Activated T-helper 9 cell treated with anti-CD3 and anti-CD28 coated beads, Interleukin-2, amount 50 U/mL, for 16 hours (primary cell): Measurements from ENCODE around the gene F7.
"Not testable (repeated sequence)": the region's sequence is repeated elsewhere in the genome, so short reads cannot be mapped to it uniquely, and the experiment has no call there.

ENCODE experiments used
- DNase-seq: peaks from one replicate; pipeline ENCODE4 v3.0.0-alpha.2; 2020; ENCODE audit warnings: low read depth

The F7 gene

DNA sequence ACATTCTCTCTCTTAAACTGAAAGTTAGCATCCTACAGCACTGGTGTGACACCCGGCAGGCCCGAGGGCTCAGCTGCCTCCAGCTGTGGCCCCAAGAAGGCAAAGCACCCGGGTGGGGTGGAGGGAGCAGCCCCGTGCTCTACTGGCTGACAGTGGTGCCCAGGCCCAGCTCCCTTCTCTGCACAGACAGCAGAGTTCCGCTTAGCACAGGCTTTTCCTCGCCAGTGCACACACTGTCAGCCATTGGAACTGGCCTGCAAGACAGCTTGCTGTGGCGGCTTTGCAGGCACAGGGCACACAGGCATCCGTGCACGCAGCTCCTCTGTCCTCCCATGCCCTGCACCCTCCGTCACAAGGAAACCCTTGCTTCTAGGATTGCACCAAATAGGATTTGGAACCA is 3.3 kb upstream of the F7 start:
- DNase-seq: not testable (repeated sequence)

GRCh38 chr13:113102727-113103126 is 2.9 kb upstream of the F7 start:
- no peak for DNase-seq

DNA sequence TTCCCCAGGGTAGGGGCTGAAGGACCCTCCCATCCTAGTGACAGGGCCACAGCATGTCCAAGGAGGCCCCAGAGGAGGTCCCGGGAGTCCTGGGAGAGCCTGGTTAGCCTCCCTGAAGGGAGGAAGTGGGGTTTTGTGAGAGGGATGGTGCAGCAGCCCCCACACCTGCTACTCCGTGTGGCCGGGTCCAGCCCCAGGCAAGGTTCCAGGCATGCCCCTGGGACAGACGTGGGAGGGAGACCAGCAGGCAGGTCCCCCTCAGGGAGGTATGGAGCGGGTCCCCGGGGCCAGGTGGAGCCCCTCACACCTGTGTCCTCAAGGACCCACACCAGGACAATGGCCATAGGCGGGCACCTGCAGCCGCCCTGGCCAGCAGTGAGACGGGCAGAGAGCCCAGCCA is 1.9 kb upstream of the F7 start:
- no peak for DNase-seq

- DNase-seq: no peak
Measured at GRCh38 chr13:113105921-113106452, 396 bp downstream of the F7 start.

DNA sequence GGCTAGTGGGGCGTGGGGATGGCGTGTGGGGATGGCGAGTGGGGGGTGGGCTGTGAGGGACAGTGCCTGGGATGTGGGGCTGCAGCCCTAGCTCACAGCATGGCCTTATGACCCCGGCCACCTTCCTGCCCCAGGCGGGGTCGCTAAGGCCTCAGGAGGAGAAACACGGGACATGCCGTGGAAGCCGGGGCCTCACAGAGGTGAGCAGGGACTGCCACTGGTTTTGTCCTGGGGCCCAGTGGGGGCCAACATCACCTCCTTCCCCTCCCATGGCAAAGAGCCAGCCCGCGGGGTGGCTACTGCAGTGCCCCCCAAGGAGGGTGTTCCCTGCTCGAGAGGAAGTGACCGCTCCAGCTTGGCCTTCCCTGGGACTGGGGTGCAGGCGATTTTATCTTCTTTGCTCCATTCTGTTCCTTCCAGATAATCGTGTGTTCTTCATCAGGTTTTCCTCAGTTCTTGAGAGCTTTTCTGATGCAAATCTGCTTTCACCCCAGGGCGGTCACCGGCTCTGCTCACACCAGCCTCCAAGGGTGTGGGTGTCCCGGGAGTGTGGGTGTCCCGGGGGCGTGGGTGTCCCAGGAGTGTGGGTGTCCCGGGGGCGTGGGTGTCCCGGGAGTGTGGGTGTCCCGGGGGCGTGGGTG is 1.2 kb downstream of the F7 start:
- no peak for DNase-seq

DNA sequence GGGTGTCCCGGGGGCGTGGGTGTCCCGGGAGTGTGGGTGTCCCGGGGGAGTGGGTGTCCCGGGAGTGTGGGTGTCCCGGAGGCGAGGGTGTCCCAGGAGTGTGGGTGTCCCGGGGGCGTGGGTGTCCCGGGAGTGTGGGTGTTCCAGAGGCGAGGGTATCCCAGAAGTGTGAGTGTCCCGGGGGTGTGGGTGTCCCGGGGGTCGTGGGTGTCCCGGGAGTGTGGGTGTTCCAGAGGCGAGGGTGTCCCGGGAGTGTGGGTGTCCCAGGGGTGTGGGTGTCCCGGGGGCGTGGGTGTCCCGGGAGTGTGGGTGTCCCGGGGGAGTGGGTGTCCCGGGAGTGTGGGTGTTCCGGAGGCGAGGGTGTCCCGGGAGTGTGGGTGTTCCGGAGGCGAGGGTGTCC is 2.9 kb downstream of the F7 start:
- DNase-seq: not testable (repeated sequence)

DNA sequence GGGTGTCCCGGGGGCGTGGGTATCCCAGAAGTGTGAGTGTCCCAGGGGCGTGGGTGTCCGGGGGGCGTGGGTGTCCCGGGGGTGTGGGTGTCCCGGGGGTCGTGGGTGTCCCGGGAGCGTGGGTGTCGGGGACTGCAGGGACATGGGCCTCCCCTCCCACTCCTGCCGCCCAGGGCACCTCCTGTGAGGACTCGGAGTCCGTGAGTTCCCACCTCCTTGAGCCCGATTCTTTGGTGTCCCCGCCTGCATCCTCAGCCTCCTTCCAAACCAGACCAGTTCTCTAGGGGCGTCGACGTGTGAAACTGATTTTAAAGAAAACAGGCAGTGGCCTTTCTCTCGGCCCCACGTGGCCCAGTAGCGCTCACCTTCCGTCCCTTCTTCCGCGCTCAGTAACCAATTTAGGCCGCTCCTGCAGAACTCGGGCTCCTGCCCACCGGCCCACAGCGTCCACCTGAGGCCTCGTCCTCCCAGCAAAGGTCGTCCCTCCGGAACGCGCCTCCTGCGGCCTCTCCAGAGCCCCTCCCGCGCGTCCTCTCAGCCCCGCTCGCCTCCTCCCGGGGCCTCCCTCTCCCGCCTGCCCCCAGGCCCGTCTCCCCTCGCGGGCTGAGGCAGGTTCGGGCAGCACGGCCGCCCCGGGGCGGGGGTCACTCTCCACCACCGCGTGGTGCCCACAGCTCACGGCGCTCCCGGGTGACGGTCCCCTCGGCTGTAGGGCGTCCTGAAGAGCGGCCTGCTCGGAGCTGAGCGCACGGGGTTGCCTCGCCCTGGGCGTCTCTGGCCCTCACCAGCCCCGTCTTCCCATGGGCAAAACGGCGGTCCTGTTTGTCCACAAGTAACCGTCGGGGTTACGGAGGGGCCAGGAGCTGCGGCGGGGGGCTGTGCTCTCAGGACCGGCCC is 3.8 kb downstream of the F7 start:
- DNase-seq: no peak

GRCh38 chr13:113110048-113110851 is 4.7 kb downstream of the F7 start:
- DNase-seq: no peak

DNA sequence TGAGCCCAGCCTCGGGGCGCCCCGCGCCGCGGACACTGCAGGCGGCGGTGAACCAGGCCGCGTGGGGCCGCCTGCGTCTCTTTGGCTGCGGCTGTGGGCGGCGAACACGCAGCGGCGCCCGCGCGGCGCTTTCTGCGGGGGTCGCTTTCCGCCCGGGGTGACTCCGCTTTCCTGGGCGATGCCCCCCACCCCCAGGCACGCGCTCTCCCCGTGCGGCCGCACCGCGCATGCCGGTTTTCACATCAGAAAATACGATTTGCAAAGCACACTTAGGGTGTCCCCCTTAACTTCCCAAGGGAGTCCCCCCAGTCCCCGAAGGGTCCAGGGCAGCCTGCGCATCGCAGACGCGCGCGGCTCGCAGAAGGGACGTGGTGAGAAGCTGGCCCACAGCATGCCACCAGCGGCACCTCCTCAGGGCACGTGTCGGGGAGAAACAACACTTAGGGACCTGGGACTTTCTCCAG is 5.3 kb downstream of the F7 start:
- DNase-seq: no peak

DNA sequence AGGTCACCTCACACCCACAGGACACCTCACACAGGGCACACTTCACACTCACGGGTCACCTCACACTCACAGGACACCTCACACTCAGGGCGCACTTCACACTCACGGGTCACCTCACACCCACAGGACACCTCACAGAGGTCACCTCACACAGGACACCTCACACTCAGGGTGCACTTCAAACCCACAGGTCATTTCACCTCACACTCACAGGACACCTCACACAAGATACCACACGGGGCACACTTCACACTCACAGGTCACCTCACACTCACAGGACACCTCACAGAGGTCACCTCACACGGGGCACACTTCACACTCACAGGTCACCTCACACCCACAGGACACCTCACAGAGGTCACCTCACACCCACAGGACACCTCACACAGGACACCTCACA is 6.2 kb downstream of the F7 start:
- DNase-seq: not testable (repeated sequence)

GRCh38 chr13:113112475-113112874 is 6.9 kb downstream of the F7 start:
- DNase-seq: not testable (repeated sequence)

- DNase-seq: no peak
Measured at GRCh38 chr13:113112893-113113845, 7.6 kb downstream of the F7 start.

- DNase-seq: no peak
Measured at GRCh38 chr13:113113846-113114271, 8.3 kb downstream of the F7 start.

GRCh38 chr13:113114511-113115362 is 9.1 kb downstream of the F7 start:
- no peak for DNase-seq

DNA sequence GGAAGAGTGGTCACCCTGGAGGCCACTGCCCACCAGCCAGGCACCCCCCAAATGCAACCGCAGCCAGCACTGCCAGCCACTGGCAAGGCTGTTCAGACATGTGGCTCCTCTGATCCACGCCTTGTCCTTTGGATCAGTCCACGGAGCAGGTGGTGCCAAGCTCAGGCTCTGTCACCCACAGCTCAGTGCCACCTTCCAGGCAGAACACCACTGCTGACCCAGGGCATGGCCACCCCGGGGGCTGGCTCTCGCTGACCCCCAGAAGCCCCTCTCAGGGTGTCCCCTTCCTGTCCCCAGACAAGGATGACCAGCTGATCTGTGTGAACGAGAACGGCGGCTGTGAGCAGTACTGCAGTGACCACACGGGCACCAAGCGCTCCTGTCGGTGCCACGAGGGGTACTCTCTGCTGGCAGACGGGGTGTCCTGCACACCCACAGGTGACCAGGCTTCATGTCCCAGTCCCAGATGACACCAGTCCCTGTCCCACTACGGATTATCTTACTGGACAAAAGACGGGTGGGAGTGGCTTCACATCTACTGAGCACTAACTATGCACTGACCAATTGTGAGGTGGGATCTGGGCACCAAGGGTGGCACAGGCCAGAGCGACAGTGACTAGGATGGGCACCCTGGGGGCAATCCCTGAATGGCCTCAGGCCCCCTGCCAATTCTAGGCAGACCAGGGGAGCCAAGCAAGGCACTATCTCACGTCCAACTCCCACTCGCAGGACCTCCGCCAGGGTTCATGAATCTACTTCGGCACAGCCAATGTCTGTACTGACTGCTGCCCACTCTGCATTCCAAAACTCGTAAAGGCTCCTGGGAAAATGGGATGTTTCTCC is 10.0 kb downstream of the F7 start:
- DNase-seq: no peak

DNA sequence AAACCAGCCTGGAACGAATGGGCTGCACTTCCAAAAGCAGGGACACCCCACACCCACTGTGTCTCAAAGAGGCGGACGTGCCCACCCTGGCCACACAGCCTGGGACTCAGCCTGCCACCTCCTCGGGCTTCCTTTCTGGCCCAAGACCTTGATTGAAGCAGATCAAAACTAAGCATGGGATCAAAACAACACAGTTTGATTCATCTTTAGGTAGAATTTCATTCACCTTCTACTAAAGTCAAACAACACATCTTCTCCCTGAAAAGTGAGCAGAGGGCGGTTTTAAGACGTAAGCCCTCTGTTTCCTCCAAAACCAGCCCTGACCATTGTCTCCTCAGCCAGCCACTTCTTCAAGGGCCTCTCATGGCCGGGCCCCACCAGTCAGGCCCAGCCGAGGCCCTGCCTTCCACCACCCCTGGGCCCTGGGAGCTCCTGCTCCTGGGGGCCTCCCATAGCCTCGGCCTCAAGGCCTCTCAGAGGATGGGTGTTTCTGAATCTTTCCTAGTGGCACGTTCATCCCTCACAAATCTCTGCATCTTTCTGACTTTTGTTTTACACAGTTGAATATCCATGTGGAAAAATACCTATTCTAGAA is 10.7 kb downstream of the F7 start:
- DNase-seq: no peak

DNA sequence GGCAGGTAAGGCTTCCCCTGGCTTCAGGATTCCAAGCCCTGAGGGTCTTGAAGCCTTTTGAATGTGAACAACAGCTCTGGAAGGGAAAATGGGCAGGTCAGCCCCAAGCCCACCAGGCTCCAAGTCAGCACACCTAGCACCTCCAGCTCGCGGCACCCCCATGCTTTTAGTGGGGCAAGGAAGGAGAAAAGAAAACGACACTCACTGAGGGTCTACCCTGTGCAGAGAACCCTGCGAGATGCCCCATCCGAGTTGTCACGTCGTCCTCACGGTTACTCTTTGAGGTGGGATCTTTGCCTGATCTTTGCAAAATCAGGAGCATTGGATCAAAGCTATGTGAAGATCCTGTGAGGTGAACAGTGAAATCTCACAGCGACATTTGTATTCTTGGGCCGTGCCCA is 11.3 kb downstream of the F7 start:
- no peak for DNase-seq

- no peak for DNase-seq
Measured at GRCh38 chr13:113117335-113117872, 11.8 kb downstream of the F7 start.

DNA sequence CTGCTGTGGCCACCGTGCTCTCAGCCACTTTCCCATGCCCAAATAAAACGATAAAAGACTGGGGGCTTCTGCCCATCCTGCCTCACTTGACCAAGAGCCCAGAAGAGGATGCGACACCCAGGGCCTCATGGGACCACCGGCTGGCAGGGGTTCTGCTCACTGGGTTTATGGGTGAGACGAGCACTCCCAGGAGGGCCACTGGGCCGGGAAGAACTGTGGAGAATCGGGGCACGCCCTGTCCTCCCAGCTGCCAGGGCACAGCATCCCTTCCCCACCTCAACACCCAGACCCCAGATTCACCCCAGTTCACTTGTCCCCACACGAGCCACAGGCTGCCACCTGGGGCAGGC is 12.3 kb downstream of the F7 start:
- no peak for DNase-seq
